ENCODE results near the gene NRG2. TPM values are rescaled to one million over a fixed set of nuclear protein-coding genes. Genes with fewer than 3 reads are reported as not detected.
A peak's percentile ranks its signal among the peaks of the same experiment; 100 is the strongest.

The NRG2 gene
- total and polyA plus RNA-seq, 2 experiments from 2014 or later, result 0.37 to 1.3 TPM

DNA sequence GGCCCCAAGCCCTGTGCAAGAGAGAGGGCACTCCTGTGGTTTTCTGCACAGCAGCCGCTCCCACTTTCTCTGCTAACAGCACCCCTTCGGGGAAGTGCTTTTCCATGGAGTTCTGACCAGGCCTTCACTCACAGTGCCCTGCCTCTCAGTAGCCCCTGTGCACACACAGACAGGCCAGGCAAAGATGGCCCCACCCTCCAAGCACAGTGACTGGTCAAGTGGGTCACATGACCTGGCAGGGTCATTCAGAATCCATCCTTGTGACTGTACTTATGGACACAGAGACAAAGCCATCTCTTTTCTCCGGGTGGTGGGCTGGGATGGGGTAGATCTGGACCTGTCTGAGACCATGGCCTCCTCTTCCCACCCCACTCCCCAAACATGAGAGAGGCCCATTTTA, 165.0 kb downstream of the NRG2 start:
- Histone ChIP-seq H4K20me1 (replicated peaks; ENCODE audit: insufficient read depth) (no peaks in the 10 kb centered on the region), H3F3A (replicated peaks; ENCODE audit: low read depth) (no peaks in the 10 kb centered on the region), H3K9me2 (ENCODE audit: insufficient read depth) (no peaks in the 10 kb centered on the region), H3K27me3 (ENCODE audit: insufficient read depth) (no peaks in the 10 kb centered on the region), H3K79me2 (replicated peaks; ENCODE audit: insufficient read depth) (no peaks in the 10 kb centered on the region), H3K27ac (ENCODE audit: low read depth) (no peak overlapping the region), H2AFZ (no peak overlapping the region), H3K4me3 (no peak overlapping the region), H3K36me3 (ENCODE audit: insufficient read depth) (no peaks in the 10 kb centered on the region), H3K4me1 (ENCODE audit: insufficient read depth) (peaks cover 5% of the 10 kb centered on the region; the same call in 1 of the 2 replicates), H3K4me2 (no peak overlapping the region)
- no peak overlapping the region for H3K27ac Mint-ChIP-seq
- DNase-seq (ENCODE audit: low spot score) (no peak), ATAC-seq (no peak)
- peaks cover 3% of the 10 kb centered on the region; the same call in 1 of the 3 replicates for H3K9me3 Mint-ChIP-seq
- H3K36me3 Mint-ChIP-seq (ENCODE audit: low read depth), result no peaks in the 10 kb centered on the region
- H3K4me3 Mint-ChIP-seq, result no peak overlapping the region
- TF ChIP-seq ZNF114 (CRISPR knock-in tag; IDR thresholded peaks at IDR 0.05) (no peak), EZH2phosphoT487 (IDR thresholded peaks at IDR 0.05; ENCODE audit: unreplicated experiment) (no peak)
- H3K4me1 Mint-ChIP-seq, result peaks cover 12% of the 10 kb centered on the region
- H3K27me3 Mint-ChIP-seq (ENCODE audit: insufficient read depth, low read depth, poor library complexity), result peaks cover 7% of the 10 kb centered on the region

DNA sequence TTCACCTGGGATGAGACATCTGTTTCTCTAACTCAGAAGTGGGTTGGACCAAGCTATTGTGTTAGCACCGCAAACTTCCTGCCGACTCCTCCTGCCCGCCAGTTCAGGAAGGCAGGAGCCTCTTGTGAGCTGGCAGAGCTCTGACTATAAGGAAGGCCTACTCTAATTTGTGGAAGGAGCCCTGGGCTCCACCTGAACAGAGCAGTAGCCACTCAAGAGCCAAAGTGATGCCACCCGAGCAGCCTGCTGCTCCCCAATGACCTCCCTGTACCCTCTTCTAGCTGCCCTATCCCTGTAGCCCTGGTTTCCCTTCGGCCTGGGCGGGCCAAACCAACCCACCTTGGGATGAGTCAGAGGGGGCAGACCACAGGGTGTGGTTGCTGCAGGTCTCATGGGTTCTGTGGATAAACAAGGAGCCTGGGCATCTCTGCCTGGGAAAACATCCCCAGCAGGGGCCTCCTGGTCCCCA, 165.9 kb downstream of the NRG2 start:
- Histone ChIP-seq H3K36me3 (ENCODE audit: insufficient read depth) (no peaks in the 10 kb centered on the region), H3F3A (replicated peaks; ENCODE audit: low read depth) (no peaks in the 10 kb centered on the region), H3K4me3 (no peak overlapping the region), H3K27ac (ENCODE audit: low read depth) (no peak overlapping the region), H4K20me1 (replicated peaks; ENCODE audit: insufficient read depth) (no peaks in the 10 kb centered on the region), H3K27me3 (ENCODE audit: insufficient read depth) (no peaks in the 10 kb centered on the region), H3K9me2 (ENCODE audit: insufficient read depth) (no peaks in the 10 kb centered on the region), H3K79me2 (replicated peaks; ENCODE audit: insufficient read depth) (no peaks in the 10 kb centered on the region), H3K4me2 (no peak overlapping the region), H2AFZ (no peak overlapping the region), H3K4me1 (ENCODE audit: insufficient read depth) (peaks cover 5% of the 10 kb centered on the region; the same call in 1 of the 2 replicates)
- H3K36me3 Mint-ChIP-seq (ENCODE audit: low read depth), result no peaks in the 10 kb centered on the region
- H3K9me3 Mint-ChIP-seq, result peaks cover 3% of the 10 kb centered on the region; the same call in 1 of the 3 replicates
- H3K4me3 Mint-ChIP-seq, result no peak overlapping the region
- ATAC-seq (no peak), DNase-seq (ENCODE audit: low spot score) (peak; percentile 36)
- no peak overlapping the region for H3K27ac Mint-ChIP-seq
- H3K4me1 Mint-ChIP-seq, result peaks cover 17% of the 10 kb centered on the region
- H3K27me3 Mint-ChIP-seq (ENCODE audit: insufficient read depth, low read depth, poor library complexity), result peaks cover 8% of the 10 kb centered on the region
- TF ChIP-seq, protein P1, sequence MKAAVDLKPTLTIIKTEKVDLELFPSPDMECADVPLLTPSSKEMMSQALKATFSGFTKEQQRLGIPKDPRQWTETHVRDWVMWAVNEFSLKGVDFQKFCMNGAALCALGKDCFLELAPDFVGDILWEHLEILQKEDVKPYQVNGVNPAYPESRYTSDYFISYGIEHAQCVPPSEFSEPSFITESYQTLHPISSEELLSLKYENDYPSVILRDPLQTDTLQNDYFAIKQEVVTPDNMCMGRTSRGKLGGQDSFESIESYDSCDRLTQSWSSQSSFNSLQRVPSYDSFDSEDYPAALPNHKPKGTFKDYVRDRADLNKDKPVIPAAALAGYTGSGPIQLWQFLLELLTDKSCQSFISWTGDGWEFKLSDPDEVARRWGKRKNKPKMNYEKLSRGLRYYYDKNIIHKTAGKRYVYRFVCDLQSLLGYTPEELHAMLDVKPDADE (IDR thresholded peaks at IDR 0.05), result no peak
- TF ChIP-seq EZH2 (IDR thresholded peaks at IDR 0.05; ENCODE audit: low read depth, unreplicated experiment), result no peak
- TF ChIP-seq ZNF331 (CRISPR knock-in tag; IDR thresholded peaks at IDR 0.05; ENCODE audit: low read depth), result no peak
- no peak for TF ChIP-seq POLR2AphosphoS5 (IDR thresholded peaks at IDR 0.05; ENCODE audit: low read depth)
- TF ChIP-seq ZNF114 (CRISPR knock-in tag; IDR thresholded peaks at IDR 0.05), result no peak
- no peak for TF ChIP-seq CREB1 (CRISPR knock-in tag; IDR thresholded peaks at IDR 0.05; ENCODE audit: low read depth)
- no peak for TF ChIP-seq EZH2phosphoT487 (IDR thresholded peaks at IDR 0.05; ENCODE audit: unreplicated experiment)
- no peak for TF ChIP-seq STAT1 (IDR thresholded peaks at IDR 0.05; ENCODE audit: unreplicated experiment)
- TF ChIP-seq, protein P2, sequence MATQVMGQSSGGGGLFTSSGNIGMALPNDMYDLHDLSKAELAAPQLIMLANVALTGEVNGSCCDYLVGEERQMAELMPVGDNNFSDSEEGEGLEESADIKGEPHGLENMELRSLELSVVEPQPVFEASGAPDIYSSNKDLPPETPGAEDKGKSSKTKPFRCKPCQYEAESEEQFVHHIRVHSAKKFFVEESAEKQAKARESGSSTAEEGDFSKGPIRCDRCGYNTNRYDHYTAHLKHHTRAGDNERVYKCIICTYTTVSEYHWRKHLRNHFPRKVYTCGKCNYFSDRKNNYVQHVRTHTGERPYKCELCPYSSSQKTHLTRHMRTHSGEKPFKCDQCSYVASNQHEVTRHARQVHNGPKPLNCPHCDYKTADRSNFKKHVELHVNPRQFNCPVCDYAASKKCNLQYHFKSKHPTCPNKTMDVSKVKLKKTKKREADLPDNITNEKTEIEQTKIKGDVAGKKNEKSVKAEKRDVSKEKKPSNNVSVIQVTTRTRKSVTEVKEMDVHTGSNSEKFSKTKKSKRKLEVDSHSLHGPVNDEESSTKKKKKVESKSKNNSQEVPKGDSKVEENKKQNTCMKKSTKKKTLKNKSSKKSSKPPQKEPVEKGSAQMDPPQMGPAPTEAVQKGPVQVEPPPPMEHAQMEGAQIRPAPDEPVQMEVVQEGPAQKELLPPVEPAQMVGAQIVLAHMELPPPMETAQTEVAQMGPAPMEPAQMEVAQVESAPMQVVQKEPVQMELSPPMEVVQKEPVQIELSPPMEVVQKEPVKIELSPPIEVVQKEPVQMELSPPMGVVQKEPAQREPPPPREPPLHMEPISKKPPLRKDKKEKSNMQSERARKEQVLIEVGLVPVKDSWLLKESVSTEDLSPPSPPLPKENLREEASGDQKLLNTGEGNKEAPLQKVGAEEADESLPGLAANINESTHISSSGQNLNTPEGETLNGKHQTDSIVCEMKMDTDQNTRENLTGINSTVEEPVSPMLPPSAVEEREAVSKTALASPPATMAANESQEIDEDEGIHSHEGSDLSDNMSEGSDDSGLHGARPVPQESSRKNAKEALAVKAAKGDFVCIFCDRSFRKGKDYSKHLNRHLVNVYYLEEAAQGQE (IDR thresholded peaks at IDR 0.05; ENCODE audit: unreplicated experiment), result no peak
- TF ChIP-seq NANOG (IDR thresholded peaks at IDR 0.05; ENCODE audit: borderline replicate concordance), result no peak
- TF ChIP-seq, protein P3, sequence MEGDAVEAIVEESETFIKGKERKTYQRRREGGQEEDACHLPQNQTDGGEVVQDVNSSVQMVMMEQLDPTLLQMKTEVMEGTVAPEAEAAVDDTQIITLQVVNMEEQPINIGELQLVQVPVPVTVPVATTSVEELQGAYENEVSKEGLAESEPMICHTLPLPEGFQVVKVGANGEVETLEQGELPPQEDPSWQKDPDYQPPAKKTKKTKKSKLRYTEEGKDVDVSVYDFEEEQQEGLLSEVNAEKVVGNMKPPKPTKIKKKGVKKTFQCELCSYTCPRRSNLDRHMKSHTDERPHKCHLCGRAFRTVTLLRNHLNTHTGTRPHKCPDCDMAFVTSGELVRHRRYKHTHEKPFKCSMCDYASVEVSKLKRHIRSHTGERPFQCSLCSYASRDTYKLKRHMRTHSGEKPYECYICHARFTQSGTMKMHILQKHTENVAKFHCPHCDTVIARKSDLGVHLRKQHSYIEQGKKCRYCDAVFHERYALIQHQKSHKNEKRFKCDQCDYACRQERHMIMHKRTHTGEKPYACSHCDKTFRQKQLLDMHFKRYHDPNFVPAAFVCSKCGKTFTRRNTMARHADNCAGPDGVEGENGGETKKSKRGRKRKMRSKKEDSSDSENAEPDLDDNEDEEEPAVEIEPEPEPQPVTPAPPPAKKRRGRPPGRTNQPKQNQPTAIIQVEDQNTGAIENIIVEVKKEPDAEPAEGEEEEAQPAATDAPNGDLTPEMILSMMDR (conservative IDR thresholded peaks at IDR 0.05; ENCODE audit: low read depth in 2 of 2), result no peak
- no peak for TF ChIP-seq JUNB (IDR thresholded peaks at IDR 0.05; ENCODE audit: unreplicated experiment)

Measured in GM23338 (cell line).